NCI-H2029 treated with DMSO at 0.1 percent for 48 hours (cell line): ENCODE data around the gene SLC38A2.

Experiments
- DNase-seq: peaks from one replicate; lab custom pipeline; 2025; lab: John Stamatoyannopoulos, UW

SLC38A2 gene

GRCh38 chr12:46391630-46392029 is 19.1 kb upstream of the SLC38A2 start:
- DNase-seq: no peak

GRCh38 chr12:46390881-46391280 is 18.3 kb upstream of the SLC38A2 start:
- no peak for DNase-seq

GRCh38 chr12:46390304-46390703 is 17.7 kb upstream of the SLC38A2 start:
- no peak for DNase-seq

- no peak for DNase-seq
Measured at GRCh38 chr12:46389031-46389616, 16.6 kb upstream of the SLC38A2 start.

GRCh38 chr12:46388427-46389021 is 16.0 kb upstream of the SLC38A2 start:
- DNase-seq: no peak

GRCh38 chr12:46387670-46388069 is 15.1 kb upstream of the SLC38A2 start:
- DNase-seq: no peak

- no peak for DNase-seq
Measured at GRCh38 chr12:46386877-46387629, 14.5 kb upstream of the SLC38A2 start.

- DNase-seq: no peak
Measured at GRCh38 chr12:46386360-46386867, 13.8 kb upstream of the SLC38A2 start.

GRCh38 chr12:46385438-46385837 is 12.9 kb upstream of the SLC38A2 start:
- no peak for DNase-seq

- DNase-seq: no peak
Measured at GRCh38 chr12:46384451-46385309, 12.1 kb upstream of the SLC38A2 start.

- DNase-seq: no peak
Measured at GRCh38 chr12:46383654-46384450, 11.3 kb upstream of the SLC38A2 start.

- peak; percentile 69 for DNase-seq
Measured at GRCh38 chr12:46382964-46383653, 10.5 kb upstream of the SLC38A2 start.

GRCh38 chr12:46382408-46382963 is 9.9 kb upstream of the SLC38A2 start:
- no peak for DNase-seq

- no peak for DNase-seq
Measured at GRCh38 chr12:46380881-46381280, 8.3 kb upstream of the SLC38A2 start.

- DNase-seq: no peak
Measured at GRCh38 chr12:46380022-46380796, 7.6 kb upstream of the SLC38A2 start.

GRCh38 chr12:46379352-46379751 is 6.8 kb upstream of the SLC38A2 start:
- DNase-seq: no peak

GRCh38 chr12:46378530-46378929 is 6.0 kb upstream of the SLC38A2 start:
- no peak for DNase-seq

- no peak for DNase-seq
Measured at GRCh38 chr12:46377678-46378077, 5.1 kb upstream of the SLC38A2 start.

- no peak for DNase-seq
Measured at GRCh38 chr12:46376579-46376978, 4.0 kb upstream of the SLC38A2 start.

GRCh38 chr12:46374711-46375110 is 2.1 kb upstream of the SLC38A2 start:
- no peak for DNase-seq
